Stimulated activated CD8-positive, alpha-beta memory T cell treated with anti-CD3 and anti-CD28 coated beads, Interleukin-15, amount 100 ng/mL, for 1 hour (primary cell): ENCODE results near the gene SMYD3.

Experiments
- DNase-seq: peaks from one replicate; pipeline ENCODE4 v3.0.0-alpha.2; 2020; ENCODE audit warnings: low read depth

SMYD3 gene

GRCh38 chr1:246146804-246147523 lies 360.1 kb downstream of the SMYD3 start:
- DNase-seq, result no peak

- no peak for DNase-seq
Observed at GRCh38 chr1:246145900-246146299, 361.2 kb downstream of the SMYD3 start.

- DNase-seq, result no peak
Observed at GRCh38 chr1:246144931-246145330, 362.1 kb downstream of the SMYD3 start.

- DNase-seq, result no peak
Observed at GRCh38 chr1:246142320-246142893, 364.7 kb downstream of the SMYD3 start.

- DNase-seq, result no peak
Observed at GRCh38 chr1:246141306-246141705, 365.8 kb downstream of the SMYD3 start.

- DNase-seq, result no peak
Observed at GRCh38 chr1:246139745-246140182, 367.3 kb downstream of the SMYD3 start.

GRCh38 chr1:246138781-246139180 lies 368.3 kb downstream of the SMYD3 start:
- no peak for DNase-seq

- no peak for DNase-seq
Observed at GRCh38 chr1:246136477-246136876, 370.6 kb downstream of the SMYD3 start.

GRCh38 chr1:246134789-246135188 lies 372.3 kb downstream of the SMYD3 start:
- DNase-seq, result no peak

- DNase-seq, result no peak
Observed at GRCh38 chr1:246131095-246131494, 376.0 kb downstream of the SMYD3 start.

- DNase-seq, result no peak
Observed at GRCh38 chr1:246128494-246129069, 378.5 kb downstream of the SMYD3 start.

GRCh38 chr1:246126580-246126979 lies 380.5 kb downstream of the SMYD3 start:
- DNase-seq, result no peak

- DNase-seq, result no peak
Observed at GRCh38 chr1:246122071-246122470, 385.0 kb downstream of the SMYD3 start.

GRCh38 chr1:246121533-246121932 lies 385.5 kb downstream of the SMYD3 start:
- no peak for DNase-seq

- no peak for DNase-seq
Observed at GRCh38 chr1:246117066-246117791, 389.9 kb downstream of the SMYD3 start.

- DNase-seq, result no peak
Observed at GRCh38 chr1:246114369-246114768, 392.7 kb downstream of the SMYD3 start.

- DNase-seq, result no peak
Observed at GRCh38 chr1:246113555-246114095, 393.5 kb downstream of the SMYD3 start.

GRCh38 chr1:246111570-246111969 lies 395.5 kb downstream of the SMYD3 start:
- DNase-seq, result no peak

- no peak for DNase-seq
Observed at GRCh38 chr1:246110343-246111219, 396.5 kb downstream of the SMYD3 start.

- DNase-seq, result no peak
Observed at GRCh38 chr1:246108278-246108925, 398.7 kb downstream of the SMYD3 start.
